Keratinocyte (primary cell): ENCODE measurements around the gene ACTL9.

Experiments
- CTCF ChIP-seq, 3 experiments: IDR thresholded peaks in 1 of 3; conservative IDR thresholded peaks in 1 of 3; optimal IDR thresholded peaks in 1 of 3; 2 replicates in 2 of 3; 3 replicates in 1 of 3; pipeline versions ENCODE3 to v1.5.1; 2011; ENCODE audit warnings: low read length in 3 of 3, mild to moderate bottlenecking in 3 of 3, moderate library complexity in 2 of 3, control low read depth in 1 of 3, inconsistent platforms in 1 of 3; ENCODE audit not compliant: insufficient read depth in 2 of 3; ENCODE audit errors: extremely low read depth in 1 of 3
- EZH2 ChIP-seq: IDR thresholded peaks from one replicate; pipeline ENCODE4 v1.6.1; 2012; ENCODE audit warnings: inconsistent platforms, mild to moderate bottlenecking, low read length, moderate library complexity

GRCh38 chr19:8659905-8660304, 38.7 kb downstream of the ACTL9 start:
- TF ChIP-seq CTCF (optimal IDR thresholded peaks at IDR 0.05 in 1 of 3, IDR thresholded peaks at IDR 0.05 in 1 of 3, conservative IDR thresholded peaks at IDR 0.05 in 1 of 3; ENCODE audit: extremely low read depth in 1 of 3, insufficient read depth in 2 of 3, low read length in 3 of 3) (no peak), EZH2 (no peak)
